NCI-H2227 treated with DMSO at 0.1 percent for 48 hours (cell line): ENCODE measurements around the gene FHIT.

Source experiments
- DNase-seq: peaks from one replicate; lab custom pipeline; 2025; lab: John Stamatoyannopoulos, UW

Gene FHIT

DNA sequence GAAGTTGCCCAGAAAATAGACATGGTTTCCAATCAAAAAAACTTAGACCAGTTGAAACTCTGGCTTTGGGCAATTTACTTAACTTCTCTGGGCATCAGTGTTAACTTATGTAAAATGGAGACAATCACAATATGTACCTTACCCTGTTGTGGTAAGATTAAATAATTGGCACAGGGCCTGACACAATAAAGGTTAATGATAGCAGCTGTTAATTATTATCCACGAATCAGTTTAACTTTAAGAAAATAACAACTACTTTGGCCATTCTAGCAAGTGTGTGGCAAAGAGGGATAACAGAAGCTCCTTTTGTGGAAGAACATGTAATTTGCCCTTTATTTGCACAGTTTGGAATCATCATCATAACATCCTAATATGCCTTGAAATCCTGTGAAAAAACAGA is 787.6 kb downstream of the FHIT start:
- DNase-seq = no peak

DNA sequence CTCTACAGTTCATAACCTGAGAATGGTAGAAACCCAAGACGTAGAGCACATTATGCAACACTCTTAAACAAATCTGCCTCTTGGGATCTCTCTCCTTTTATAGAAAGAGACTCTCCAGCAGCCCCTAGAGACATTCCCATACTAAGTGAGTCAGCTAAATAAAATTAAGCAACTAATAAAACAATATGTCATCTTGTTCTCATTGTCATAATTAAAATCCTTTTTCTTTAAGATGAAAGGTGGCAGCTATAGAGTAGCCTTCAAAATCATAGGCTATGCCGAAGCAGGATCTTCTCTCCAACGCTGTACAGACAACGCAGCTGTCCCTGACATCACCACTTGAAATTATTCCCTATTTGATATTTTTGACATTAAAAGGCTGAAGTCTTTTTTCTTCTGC is 790.0 kb downstream of the FHIT start:
- no peak for DNase-seq

DNA sequence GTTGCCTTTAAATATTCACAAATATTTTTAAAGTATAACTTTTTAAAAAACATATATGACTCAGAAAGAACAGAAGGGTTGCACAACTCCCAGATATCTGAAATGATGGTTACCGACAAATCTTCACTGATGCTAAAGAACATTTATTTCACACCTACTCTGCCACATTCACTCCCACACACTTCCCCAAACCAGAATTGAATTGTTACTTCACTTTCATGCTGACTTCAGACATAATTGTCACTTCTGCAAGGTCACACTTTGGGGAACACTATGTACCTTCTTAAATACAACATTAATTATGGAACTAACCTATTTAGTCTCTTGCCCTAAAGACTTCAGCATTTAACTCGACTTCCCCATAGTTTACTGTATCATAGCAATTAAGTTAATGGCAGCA is 795.1 kb downstream of the FHIT start:
- no peak for DNase-seq

DNA sequence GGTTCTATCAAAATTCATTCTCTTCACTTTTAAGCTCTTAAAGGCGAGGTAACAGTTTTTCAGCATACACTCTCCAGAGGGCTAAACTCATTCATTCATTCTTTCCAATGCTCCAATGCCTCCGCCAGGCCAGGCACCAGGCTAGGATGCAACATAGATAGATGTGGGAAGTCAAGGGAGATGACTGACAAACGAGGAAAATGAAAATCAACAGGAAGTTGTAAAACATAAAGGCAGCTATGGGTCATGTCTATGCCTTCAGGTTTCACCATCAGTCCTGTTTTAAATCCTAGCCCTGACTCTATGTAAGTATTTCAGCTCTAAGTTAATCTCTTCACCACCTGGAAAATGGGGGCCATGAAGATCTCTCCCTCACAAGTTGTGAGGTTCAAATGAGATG is 797.9 kb downstream of the FHIT start:
- DNase-seq = no peak

DNA sequence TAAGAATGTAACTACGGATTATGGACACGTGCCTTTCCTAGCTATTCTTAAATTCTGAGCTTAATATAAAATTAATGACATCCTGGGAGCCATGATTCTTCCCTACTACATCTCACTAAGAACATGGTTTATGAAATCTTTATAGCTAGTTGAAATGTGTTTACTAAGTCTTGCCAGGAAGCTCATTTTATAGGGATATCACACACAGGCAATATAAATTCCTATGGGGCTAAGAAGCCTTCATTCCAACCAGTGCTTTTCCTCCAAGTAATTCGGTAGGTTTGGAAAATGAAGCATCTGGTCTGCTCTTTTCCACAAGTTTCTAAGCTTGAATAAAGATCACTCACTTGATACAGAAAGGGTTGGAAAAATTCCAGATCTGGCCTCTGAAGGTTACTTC is 802.6 kb downstream of the FHIT start:
- DNase-seq = no peak

DNA sequence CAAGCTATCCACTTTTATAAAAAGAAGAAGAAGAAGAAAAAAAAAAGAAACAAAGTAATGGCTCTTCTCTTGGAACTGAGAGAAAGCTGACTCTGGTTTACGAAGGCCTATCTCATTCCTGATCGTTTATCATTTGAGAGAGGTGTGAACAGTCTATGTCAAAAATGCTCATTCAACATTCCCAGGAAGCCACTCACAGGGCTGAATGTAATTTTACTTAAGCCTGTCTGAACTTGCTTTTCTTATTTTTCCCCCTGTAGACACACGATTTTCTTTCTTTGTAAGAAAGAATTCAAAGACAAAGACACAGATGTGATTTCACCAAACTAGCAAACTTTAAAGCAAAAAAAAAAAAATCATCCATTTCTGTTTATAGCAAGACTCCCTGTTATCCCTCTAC is 805.8 kb downstream of the FHIT start:
- DNase-seq = no peak

- no peak for DNase-seq
Observed at GRCh38 chr3:60444898-60445437, 806.3 kb downstream of the FHIT start.

- DNase-seq = no peak
Observed at GRCh38 chr3:60440869-60441268, 810.4 kb downstream of the FHIT start.

GRCh38 chr3:60435941-60436650 is 815.2 kb downstream of the FHIT start:
- no peak for DNase-seq

DNA sequence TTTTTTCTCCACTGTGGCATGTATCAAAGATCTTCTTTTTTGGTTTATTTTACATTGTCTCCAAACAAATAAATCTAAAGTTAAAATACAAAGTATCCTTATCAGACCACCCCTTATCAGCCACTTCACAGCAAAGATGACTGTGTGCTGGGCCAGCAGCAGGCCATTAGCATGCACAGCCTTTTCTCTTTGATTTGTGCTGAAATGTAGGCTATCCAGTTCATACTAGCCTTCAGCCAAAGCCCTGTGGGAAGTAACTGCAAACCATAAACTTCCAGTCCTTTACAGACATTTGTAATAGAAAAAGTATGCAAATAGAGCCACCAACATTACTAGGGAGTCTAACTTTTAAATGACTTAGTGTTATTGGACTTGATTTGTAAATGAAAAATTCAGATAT is 816.3 kb downstream of the FHIT start:
- DNase-seq = no peak

GRCh38 chr3:60434323-60434722 is 816.9 kb downstream of the FHIT start:
- no peak for DNase-seq

DNA sequence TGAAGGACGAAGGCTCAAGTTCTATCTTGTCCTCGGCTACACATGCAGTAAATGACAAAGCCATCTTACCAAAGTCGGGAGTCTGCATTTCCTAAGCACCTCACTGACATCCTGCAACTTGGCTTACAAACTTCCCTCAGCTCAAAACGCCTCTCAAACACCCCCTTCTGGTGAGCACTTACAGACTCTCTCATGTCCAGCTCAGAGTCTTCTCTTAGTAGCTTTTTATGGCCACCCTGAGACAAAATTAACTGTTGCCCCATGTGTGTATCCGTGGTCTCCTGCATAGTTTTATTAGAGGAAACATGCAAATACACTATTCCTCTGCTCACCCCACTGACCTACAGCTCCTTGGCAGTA is 819.7 kb downstream of the FHIT start:
- DNase-seq = no peak

- DNase-seq = no peak
Observed at GRCh38 chr3:60430205-60430604, 821.0 kb downstream of the FHIT start.

DNA sequence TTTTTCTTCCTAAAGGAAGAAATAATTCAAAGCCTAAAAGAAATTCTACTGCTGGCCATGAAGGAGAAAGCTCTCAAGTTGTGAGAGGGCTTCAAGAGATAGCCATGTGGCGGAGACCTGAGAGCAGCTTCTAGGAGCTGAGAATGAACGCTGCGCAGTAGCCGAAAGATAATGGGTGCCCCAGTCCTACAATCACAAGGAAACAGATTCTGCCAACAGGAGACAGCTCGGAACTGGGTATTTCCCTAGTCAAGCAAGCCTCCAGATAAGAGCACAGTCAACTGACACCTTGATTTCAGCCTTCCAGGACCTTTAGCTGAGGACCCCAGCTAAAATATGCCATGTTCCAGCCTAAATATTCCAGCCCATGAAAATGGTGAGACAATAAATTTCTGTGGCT is 824.1 kb downstream of the FHIT start:
- no peak for DNase-seq

- no peak for DNase-seq
Observed at GRCh38 chr3:60424942-60425341, 826.3 kb downstream of the FHIT start.

GRCh38 chr3:60424034-60424433 is 827.2 kb downstream of the FHIT start:
- no peak for DNase-seq

DNA sequence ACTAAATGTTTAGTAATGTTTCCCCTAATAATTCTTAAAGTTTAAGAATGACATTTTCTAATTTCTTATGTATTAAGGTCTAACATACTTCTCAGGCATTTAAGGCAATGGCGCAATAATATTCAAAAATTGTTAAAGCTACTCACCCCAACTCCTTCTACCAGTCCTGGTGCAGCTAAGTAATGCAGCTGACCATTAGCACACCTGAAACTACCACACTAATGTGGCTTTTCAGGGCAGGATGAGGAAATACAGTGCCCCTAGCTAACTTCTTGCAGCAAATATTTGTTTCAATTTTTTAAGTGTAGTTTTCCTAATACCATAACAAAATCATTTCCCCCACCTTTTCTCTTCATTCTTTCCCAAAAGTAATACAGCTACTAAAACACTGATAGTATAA is 827.7 kb downstream of the FHIT start:
- no peak for DNase-seq

GRCh38 chr3:60421749-60422446 is 829.4 kb downstream of the FHIT start:
- DNase-seq = no peak

GRCh38 chr3:60417576-60417975 is 833.7 kb downstream of the FHIT start:
- DNase-seq = no peak

- no peak for DNase-seq
Observed at GRCh38 chr3:60414011-60414410, 837.2 kb downstream of the FHIT start.

GRCh38 chr3:60413551-60413950 is 837.7 kb downstream of the FHIT start:
- no peak for DNase-seq

DNA sequence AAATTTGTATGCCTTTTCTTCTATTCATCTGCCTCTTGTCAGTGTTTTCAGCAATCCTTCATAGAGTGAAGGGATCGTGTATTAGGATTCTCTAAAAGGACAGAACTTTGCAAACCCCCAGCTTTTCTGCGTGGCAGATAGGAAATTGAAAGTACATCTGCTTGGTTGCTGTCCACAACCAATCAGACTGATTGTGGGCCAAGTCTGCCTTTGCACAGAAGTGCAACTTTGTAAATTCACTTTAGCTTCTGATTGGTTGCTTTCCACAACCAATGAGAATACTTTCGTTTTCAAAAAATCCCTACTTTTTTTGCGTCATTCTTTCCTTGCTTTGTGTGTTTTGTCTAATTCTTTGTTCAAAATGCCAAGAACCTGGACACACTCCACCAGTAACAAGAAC is 847.4 kb downstream of the FHIT start:
- DNase-seq = no peak

DNA sequence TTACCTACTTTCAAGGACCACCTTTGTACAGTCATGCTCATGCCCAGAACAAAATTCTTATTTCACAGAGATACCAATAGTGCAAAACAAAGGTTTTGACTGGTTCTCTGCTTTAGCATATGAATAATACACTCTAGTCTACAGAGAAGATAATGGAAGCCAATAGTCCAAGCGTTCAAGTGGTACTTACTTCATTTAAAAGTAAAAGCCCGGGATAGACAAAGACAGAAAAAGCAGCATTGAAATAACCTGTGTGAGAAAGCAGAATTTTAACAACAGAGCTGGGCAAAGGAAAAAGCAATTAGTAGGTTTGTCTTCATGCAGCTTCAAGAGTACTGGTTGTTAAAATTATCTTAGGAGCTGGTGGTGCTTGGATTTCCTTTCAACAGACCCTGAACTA is 848.3 kb downstream of the FHIT start:
- DNase-seq = no peak
